Measurements from ENCODE around the gene WNT6.

DNA sequence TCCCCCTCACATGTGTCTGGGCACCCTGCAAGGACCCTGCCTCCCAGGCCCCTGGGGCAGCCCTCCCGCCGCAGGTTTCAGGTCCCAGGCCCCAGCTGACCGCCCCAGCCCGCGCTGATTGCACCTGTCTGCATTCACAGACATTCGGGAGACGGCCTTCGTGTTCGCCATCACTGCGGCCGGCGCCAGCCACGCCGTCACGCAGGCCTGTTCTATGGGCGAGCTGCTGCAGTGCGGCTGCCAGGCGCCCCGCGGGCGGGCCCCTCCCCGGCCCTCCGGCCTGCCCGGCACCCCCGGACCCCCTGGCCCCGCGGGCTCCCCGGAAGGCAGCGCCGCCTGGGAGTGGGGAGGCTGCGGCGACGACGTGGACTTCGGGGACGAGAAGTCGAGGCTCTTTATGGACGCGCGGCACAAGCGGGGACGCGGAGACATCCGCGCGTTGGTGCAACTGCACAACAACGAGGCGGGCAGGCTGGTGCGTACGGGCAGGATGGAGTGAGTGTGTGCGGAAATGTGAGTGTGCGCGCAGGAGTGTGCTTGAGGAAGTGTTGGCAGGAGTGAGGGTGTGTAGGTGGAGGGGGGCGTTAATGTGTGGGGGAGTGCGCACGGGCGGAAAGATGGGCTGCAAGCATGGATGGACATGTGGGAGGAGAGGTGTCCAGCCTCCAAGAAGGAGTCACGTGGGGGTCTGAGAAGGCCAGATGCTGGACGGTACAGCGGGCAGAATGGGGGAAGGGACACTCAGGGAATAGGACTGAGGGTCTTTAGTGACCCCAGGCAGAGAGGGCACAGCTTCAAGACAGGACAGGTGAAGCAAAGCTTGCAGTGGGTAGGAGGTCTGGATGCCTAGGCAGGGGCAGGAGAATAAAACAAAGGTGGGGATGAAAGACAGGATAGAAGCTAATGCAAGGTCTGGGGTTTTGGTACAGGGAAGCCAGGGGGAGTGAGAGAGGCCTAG is 12.0 kb downstream of the WNT6 start:
- TF ChIP-seq, protein P1, sequence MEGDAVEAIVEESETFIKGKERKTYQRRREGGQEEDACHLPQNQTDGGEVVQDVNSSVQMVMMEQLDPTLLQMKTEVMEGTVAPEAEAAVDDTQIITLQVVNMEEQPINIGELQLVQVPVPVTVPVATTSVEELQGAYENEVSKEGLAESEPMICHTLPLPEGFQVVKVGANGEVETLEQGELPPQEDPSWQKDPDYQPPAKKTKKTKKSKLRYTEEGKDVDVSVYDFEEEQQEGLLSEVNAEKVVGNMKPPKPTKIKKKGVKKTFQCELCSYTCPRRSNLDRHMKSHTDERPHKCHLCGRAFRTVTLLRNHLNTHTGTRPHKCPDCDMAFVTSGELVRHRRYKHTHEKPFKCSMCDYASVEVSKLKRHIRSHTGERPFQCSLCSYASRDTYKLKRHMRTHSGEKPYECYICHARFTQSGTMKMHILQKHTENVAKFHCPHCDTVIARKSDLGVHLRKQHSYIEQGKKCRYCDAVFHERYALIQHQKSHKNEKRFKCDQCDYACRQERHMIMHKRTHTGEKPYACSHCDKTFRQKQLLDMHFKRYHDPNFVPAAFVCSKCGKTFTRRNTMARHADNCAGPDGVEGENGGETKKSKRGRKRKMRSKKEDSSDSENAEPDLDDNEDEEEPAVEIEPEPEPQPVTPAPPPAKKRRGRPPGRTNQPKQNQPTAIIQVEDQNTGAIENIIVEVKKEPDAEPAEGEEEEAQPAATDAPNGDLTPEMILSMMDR (IDR thresholded peaks at IDR 0.05): no peak
- TF ChIP-seq POLR2A (IDR thresholded peaks at IDR 0.05): no peak
